G401 (cell line): Measurements from ENCODE around the gene SNX25. TPM values are rescaled to one million over a fixed set of nuclear protein-coding genes. Genes with fewer than 3 reads are reported as not detected.
"Not testable (repeated sequence)": the region's sequence is repeated elsewhere in the genome, so short reads cannot be mapped to it uniquely, and the experiment has no call there.

Experiments used
- DNase-seq: peaks from one replicate; pipeline ENCODE4 v3.0.0-alpha.2; 2015; ENCODE audit warnings: low spot score
- in situ Hi-C: cut with HindIII; loops from 2 replicates; pipeline ENCODE4 v1.10.0; 2016; ENCODE audit warnings: low sequenced_read_pairs, mixed read lengths
- total RNA-seq: library from RNA; depleted of rRNA; stranded (reverse); fragments of >200 nt; shearing (Covaris generic); gene quantifications from 2 replicates; pipeline ENCODE4 v1.2.3, GENCODE V29; 2014

SNX25 gene
- total RNA-seq, 1 experiment from 2014 or later, result 13.7 TPM

DNA sequence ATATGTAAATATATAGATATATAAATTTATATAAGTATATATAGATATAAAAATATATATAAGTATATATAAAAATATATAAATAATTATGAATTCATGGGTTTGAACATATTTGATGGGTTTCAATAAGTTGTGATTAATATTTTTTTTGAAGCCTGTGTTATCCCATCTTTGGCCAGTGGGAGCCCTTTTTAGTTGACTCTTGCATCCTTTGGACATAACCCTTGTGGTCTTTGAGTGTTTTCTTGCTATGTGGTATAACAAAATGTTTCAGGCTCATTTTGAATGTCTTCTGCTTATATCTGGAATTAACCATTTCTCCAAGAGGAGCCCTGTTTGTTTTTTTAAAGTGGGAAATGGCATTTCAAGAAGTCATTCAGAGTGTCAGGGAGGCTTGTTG lies 15.2 kb downstream of the SNX25 start:
- in situ Hi-C loops, result no loop called here
- no peak for DNase-seq

DNA sequence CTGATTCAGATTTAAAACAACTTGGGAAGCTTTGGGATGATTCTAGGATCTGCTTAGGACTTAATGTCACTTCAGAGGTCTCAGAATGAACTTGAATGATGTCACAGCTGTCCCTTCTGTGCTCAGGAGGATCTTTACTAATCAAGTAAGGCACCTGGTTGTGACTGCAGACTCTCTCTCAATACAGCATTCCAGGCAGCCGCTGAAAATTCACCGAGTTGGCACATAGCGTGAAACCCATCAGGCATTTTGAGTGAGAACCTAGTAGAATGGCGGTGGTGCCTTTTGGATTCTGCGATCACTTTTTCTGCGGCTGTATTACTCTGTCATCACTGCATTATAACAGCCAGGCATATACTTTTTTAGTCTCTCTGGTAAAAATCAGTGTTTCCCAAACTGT lies 16.5 kb downstream of the SNX25 start:
- in situ Hi-C loops, result no loop called here
- peak; percentile 68 for DNase-seq

DNA sequence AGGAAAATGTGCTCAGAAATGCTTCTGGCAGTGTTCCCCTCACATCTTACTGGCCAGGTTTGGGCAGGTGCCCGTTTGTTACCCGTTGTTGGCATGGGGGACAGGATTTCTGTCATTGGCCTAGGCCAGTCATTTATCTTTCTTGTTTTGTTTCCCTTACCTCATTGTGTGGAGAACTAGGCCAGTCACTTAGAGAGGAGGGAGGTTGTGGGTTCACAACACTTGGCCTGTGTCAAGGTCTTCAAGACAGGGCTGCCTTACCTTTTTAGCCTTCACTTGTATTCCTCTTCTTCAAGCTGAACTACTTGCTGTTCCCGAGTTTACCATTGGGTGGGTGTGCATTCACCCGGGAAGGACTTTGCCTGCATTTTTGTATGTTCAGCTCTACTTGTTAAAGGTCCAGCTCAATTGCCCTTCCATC lies 17.7 kb downstream of the SNX25 start:
- peak; percentile 91 for DNase-seq
- in situ Hi-C loops, result no loop called here

DNA sequence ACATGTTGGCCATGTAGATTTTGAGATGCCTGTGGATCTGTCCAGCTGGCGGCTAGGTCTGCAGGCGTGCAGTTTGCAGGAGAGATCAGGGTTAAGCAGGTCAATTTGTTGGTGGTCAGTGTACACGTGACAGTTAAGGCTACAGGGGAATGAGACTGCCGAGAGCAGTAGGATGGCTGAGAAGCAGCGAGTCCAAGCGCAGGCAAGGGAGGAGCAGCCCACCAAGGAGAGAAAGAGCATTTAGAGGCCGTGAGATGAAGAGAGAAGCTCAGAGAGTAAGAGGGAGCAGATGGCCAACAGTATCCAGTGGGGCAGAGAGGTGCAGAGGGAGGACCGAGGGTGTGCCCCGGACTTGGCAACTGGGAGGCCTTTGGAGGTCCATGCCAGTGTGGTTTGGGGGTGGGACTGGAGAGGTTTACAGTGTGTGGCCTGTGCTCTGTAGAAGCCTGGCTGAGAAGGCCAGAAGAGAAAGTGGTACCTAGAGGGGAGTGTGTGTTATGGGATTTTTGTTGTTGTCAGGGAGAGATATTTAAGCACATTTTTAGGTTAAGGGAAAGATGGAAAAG lies 18.4 kb downstream of the SNX25 start:
- in situ Hi-C loops, result no loop called here
- DNase-seq, result peak; percentile 73

DNA sequence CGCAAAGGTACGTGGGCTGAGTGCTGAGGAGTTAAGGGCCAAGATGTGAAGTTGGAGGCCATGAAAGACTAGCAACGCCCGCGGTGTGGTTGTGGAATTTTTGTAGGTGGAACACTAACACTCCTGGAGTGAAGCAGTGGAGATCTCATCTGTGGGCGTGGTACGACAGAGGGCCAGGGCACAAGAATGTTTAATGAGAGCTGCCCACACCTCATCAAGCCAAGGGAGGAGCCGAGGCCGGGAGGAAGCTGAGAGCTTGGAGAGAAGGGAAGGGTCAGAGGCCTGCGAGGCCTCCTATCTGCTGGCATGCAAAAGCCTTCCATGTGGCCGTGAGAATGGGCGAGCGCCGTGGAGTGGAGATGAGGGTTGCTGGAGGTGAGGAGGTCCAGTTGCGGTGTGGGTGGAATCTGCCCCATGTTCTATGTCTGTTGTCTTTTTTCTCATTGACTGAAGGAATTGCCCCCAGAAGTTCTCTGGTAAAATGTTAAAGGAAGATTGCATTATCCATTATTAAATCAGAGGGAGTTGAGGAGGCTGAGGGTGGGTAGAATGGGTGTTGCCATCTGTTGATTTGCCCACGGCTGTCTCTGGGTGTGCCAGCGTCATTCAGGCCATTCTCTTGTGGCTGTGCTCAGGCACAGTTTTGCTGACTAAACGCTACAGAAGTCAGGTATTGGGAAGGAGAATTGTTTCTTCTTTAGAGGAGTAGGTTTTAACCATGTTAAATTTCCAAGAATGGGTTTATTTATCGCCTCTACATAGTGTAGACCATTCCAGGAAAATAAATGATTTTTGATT lies 19.8 kb downstream of the SNX25 start:
- no peak for DNase-seq
- in situ Hi-C loops, result no loop called here

DNA sequence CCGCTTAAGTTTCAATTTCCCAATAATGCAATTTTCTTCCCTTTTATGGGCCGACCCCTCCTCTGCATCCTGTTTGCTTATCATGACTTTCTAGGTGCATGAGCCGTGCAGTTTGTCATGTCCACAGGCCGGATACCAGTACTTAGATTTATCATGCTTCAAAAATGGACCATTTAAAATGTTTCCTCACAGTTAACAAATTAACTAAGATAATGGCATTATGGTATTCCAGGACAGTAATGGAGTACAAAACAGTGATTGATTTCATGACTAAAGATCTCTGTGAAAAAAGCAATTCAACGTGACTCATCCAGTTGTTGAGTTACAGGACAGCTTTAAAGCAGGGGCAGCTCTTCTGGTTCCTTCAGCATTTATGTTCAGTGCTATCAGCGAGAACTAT lies 23.0 kb downstream of the SNX25 start:
- in situ Hi-C loops, result no loop called here
- no peak for DNase-seq

DNA sequence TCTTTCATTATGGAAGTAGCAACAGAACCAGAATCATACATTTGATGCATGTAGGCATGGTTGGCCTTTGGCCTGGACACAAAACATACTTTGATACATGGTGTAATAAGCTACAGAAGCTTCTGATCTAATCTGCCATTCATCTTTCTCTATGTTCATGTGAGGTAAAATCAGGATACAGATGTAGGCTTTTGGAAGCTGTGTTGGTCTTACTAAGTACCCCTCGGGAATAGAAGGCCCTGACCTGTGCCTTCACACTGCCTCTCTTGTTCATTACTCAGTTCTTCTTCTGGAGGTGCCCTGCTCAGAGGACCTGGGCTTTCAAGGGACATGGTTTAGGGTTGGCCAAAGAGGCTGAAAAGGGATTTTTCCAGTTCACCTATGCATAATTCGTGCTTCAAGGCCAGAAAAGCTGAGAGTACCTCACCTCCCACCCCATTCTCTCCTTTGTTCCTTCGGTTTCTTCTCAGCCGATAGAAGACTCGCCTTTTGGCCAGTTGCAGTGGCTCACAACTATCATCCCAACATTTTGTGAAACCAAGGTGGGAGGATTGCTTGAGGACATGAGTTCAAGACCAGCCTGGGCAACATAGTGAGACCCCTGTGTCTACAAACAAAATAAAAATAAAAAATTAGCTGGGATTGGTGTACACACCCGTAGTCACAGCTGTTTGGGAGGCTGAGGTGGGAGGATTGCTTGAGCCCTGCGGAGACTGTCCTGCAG lies 25.9 kb downstream of the SNX25 start:
- in situ Hi-C loops, result no loop called here
- no peak for DNase-seq

DNA sequence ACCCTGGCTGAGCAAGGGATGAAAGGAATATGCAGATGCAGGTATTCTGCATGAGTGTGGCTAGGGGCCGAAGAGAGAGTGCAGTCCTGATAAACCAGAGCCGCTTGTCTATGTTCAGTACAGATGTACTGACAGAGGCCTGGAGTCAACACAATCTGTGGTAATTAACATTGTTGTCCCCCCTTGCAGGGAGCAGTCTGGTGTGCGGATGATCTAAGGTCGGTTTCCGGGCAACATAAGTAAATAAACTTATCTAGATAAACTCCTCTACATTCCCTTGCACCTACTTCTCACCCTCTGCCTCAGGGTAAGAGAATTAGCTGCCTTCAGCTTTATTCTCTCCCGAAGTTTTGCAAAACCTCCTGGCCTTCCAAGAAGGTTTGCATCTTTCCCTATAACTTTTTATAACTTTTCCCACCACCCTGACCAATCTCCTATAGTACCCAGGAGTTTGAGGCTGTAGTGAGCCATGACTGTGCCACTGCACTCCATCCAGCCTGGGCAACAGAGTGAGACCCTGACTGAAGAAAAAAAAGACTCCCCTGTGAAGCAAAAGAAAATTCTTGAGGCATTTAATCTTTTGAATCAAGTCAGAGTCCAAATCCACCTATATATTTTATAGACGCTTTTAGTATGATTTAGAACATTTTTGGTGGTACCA lies 26.6 kb downstream of the SNX25 start:
- DNase-seq, result no peak
- in situ Hi-C loops, result no loop called here

DNA sequence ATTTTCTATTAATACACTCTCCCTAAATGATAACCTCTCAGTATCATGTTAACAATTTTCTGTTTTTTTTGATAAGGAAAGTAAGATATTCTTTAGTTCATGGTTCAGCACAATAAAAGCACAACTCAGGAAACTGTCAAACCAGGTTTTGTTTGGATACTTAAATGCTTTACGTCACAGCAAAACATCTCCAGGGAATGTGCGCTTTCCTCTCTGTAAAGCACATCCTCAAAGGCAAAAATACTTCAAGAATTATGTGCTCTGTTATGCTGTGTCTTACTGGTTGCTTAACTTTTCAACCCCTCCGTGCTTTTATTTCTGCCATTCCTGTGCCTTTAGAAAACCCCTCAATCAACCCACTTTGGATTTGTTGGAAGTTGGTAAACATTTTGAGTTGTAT lies 27.8 kb downstream of the SNX25 start:
- DNase-seq, result no peak
- in situ Hi-C loops, result no loop called here

DNA sequence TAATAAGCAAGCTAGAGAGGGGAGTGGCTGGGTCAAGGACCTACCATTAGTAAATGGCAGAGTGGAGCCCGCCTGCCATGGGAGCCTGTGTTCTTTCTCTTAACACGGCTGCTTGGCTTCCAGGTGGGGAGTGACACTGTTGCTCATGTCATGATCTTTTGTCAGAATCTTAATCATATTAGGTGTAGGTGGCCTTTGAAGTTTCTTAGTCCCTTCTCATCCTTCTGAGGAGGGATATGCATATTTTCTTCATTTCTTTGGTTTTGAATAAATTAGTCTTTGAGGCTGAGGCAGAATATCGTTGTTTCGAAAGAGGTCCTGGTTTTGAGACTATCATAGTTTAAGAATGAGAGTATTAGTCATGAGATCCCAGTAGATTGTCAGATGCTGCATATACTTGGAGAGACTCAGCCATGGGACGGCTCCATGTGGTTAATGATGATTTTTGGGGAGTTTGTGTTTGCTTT lies 28.9 kb downstream of the SNX25 start:
- no peak for DNase-seq
- in situ Hi-C loops, result no loop called here

DNA sequence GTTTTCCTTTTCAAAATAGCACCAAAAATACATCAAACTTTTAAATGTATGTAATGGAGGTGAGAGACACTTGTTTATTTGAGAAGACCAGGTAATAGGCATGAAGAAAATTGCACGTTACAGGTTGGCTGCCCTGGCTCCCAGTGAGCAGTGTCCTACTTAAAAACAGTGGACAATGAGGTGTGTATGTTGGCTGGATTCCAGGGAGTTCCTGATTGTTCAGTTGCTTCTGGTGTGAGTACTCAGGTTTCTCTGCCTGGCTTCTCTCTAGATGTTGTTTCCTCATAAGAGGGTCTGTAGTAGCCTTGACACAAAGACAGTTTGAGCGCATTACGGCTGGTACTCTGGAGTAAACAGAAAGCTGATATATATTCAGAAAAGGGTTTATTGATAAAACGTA lies 29.4 kb downstream of the SNX25 start:
- DNase-seq, result no peak
- in situ Hi-C loops, result no loop called here

DNA sequence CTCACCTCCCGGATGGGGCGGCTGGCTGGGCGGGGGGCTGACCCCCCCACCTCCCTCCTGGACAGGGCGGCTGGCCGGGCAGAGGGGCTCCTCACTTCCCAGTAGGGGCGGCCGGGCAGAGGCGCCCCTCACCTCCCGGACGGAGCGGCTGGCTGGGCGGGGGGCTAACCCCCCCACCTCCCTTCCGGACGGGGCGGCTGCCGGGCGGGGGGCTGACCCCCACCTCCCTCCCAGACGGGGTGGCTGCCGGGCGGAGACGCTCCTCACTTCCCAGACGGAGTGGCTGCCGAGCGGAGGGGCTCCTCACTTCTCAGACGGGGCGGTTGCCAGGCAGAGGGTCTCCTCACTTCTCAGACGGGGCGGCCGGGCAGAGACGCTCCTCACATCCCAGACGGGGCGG lies 31.1 kb downstream of the SNX25 start:
- in situ Hi-C loops, DNase-seq: not testable (repeated sequence)

DNA sequence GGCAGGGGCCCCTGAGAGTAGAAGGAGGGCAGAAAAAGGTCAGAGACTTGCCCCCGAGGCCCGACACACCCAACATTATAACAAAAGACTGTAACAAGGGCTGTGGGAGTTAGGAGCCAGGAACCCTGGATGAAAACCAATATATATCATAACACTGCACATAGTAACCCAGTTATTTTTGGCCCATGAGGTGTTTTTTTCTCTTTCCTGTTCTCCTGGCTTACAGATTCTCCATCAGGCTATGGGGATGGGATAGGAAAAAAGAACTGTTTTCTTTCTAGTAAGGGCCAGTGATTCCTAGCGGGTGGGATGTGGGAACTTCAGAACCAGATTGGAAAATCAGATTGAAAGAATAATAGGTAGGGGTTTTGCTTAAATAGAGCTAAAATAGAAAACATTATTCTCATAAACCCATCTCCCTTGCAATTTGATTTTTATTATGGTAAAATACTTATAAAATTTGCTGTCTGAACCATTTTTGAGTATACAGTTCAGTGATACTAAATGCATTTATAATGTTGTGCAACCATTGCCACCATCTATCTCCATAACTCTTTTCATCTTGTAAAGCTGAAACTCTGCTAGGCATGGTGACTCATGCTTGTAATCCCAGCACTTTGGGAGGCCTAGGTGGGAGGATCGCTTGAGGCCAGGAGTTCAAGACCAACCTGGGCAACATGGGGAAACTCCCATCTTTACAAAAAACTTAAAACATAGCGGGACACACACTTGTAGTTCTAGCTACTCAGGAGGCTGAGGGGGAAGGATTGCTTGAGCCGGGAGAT lies 33.5 kb downstream of the SNX25 start:
- no peak for DNase-seq
- in situ Hi-C loops, result no loop called here

DNA sequence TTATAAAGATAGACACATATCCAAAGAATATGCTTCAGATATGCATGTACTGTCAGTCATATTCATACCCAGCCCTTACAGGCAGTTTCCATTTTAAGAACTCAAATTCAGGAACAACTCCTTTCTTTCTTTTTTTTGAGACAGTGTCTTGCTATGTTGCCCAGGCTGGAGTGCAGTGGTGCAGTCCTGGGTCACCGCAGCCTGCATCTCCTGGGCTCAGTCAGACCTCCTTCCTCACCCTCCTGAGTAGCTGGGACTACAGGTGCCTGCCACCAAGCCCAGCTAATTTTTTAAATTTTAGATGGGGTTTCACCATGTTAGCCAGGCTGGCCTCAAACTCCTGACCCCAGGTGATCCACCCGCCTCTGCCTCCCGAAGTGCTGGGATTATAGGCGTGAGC lies 34.5 kb downstream of the SNX25 start:
- in situ Hi-C loops, result no loop called here
- no peak for DNase-seq

DNA sequence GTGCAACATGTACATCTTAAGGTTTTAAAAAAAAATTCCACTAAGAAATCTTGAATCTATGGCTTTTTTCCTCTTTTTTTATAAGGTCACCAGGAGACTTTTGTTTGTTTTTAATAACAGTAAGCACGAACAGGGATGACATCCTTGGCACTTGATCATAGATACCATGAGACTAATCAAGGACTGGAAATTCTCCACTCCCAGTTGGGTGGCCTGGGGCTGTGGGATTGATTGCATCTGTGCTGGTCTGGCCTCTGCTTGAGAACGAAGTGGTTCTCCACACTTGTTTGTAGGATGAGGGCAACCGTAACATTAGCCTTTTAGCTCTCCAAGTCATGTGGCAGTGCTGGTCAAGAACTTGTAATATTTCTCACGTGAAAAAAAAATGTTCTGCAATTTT lies 35.4 kb downstream of the SNX25 start:
- DNase-seq, result no peak

DNA sequence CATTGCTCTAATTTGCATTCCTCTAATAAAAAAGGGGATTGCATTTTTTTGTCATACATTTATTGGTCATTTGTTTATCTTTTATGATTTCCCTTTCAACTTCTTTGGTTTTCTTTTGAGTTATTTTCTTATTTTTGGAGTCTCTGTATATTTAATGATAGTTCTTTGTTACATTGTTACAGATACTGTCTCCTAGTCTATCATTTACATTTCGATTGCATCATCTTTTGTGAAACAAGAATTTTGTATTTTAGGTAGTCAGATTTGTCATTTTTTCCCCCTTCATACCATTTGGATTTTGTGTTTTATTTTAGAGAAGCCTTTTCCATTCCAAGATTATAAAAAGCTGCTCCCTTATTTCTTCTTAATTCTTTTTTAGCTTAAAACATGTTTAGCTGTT lies 37.1 kb downstream of the SNX25 start:
- no peak for DNase-seq
- in situ Hi-C loops, result no loop called here

More for the DNA sequence above, 35.4 kb downstream of the SNX25 start:
- in situ Hi-C loops, result no loop called here

DNA sequence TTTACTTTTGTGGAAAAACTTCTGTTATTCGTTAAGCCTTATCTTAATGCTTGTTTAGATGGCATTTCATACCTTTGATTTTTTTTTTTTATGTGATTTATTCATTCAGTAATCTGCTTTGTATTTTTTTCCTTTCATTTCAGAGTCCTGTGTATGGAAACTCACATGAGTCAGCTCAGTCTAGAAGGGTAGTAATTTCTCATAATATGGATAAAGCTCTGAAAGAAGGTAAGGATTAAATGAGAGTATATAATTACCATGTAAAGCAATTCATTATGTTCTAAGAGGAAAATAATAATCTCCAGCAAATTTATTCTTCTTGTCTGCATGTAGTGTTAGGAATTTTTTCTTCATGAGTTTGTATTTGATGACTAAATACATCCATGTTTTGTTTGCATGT lies 37.8 kb downstream of the SNX25 start:
- no peak for DNase-seq
- in situ Hi-C loops, result no loop called here

DNA sequence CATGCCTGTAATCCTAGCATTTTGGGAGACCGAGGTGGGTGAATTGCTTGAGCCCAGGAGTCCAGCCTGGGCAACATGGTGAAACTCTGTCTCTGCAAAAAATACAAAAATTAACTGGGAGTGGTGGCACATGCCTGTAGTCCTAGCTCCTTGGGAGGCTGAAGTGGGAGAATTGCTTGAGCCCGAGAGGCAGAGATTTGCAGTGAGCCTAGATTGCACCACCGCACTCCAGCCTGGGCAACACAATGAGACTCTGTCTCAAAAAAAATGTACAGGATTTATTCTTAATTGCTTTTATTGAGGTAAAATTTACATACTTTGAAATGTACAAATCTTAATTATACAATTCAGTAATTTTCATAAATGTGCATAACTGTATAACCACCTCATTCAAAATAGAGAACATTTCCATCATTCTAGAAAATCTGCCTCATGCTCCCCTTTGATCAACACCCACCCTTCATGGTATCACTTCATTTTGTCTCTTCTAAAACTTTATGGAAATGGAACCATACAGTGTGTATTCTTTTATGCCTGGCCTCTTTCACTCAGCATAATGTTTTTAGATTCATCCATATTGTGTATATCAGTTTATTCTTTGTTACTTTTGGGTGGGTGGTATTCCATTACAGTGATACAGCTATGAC lies 39.1 kb downstream of the SNX25 start:
- DNase-seq, result no peak
- in situ Hi-C loops, result no loop called here

DNA sequence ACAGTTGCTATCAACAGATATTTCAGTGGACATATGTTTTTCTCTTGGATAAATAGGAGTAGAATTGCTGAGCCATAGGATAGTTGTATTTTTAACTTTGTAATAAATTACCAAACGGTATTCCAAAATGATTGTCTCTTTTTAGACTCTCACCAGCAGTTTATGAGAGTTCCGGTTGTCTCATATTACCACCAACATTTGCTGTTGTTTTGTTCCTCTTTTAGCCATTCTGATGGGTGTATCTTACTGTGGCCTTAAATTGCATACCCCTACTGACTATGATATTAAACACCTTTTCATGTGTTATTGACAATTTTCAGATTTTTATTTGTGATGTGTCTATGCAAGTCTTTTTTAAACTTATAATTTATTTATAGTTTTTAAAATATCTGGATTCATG lies 39.7 kb downstream of the SNX25 start:
- in situ Hi-C loops, result no loop called here
- no peak for DNase-seq
